ENCODE data around the gene CREB5.

The CREB5 gene

GRCh38 chr7:28618383-28618782, 206.1 kb downstream of the CREB5 start:
- FAIRE-seq = no peak

GRCh38 chr7:28619256-28619655, 206.9 kb downstream of the CREB5 start:
- no peak for FAIRE-seq

GRCh38 chr7:28621369-28621841, 209.1 kb downstream of the CREB5 start:
- no peak for FAIRE-seq

- FAIRE-seq = no peak
Observed at GRCh38 chr7:28623105-28623730, 210.9 kb downstream of the CREB5 start.

- FAIRE-seq = no peak
Observed at GRCh38 chr7:28623863-28624262, 211.5 kb downstream of the CREB5 start.

- FAIRE-seq = no peak
Observed at GRCh38 chr7:28625432-28625831, 213.1 kb downstream of the CREB5 start.

- no peak for FAIRE-seq
Observed at GRCh38 chr7:28626221-28626620, 213.9 kb downstream of the CREB5 start.

- FAIRE-seq = no peak
Observed at GRCh38 chr7:28626624-28627262, 214.4 kb downstream of the CREB5 start.

- FAIRE-seq = no peak
Observed at GRCh38 chr7:28627263-28627653, 214.9 kb downstream of the CREB5 start.

- no peak for FAIRE-seq
Observed at GRCh38 chr7:28627896-28628295, 215.6 kb downstream of the CREB5 start.

GRCh38 chr7:28629216-28629842, 217.0 kb downstream of the CREB5 start:
- no peak for FAIRE-seq

- no peak for FAIRE-seq
Observed at GRCh38 chr7:28630350-28630749, 218.0 kb downstream of the CREB5 start.

GRCh38 chr7:28631995-28632394, 219.7 kb downstream of the CREB5 start:
- FAIRE-seq = no peak

GRCh38 chr7:28638914-28639313, 226.6 kb downstream of the CREB5 start:
- no peak for FAIRE-seq

- FAIRE-seq = no peak
Observed at GRCh38 chr7:28640001-28640400, 227.7 kb downstream of the CREB5 start.

GRCh38 chr7:28641752-28642545, 229.6 kb downstream of the CREB5 start:
- no peak for FAIRE-seq

GRCh38 chr7:28643188-28643569, 230.9 kb downstream of the CREB5 start:
- FAIRE-seq = no peak

- FAIRE-seq = no peak
Observed at GRCh38 chr7:28643584-28644340, 231.4 kb downstream of the CREB5 start.

GRCh38 chr7:28645866-28646265, 233.5 kb downstream of the CREB5 start:
- no peak for FAIRE-seq

GRCh38 chr7:28646376-28647075, 234.2 kb downstream of the CREB5 start:
- no peak for FAIRE-seq

GRCh38 chr7:28647076-28647421, 234.7 kb downstream of the CREB5 start:
- FAIRE-seq = no peak

- no peak for FAIRE-seq
Observed at GRCh38 chr7:28649189-28649588, 236.9 kb downstream of the CREB5 start.

Measured in colon (tissue), 2 donors.